Thoracic aorta (tissue), 2 donors: Measurements from ENCODE around the gene UNC13B. TPM values are rescaled to one million over a fixed set of nuclear protein-coding genes. Genes with fewer than 3 reads are reported as not detected.
A peak's percentile ranks its signal among the peaks of the same experiment; 100 is the strongest.

Source experiments
- ATAC-seq: fragments of 150-250 bp; one replicate; pipeline ENCODE4 v1.8.0; 2017; ENCODE audit warnings: low read depth; ENCODE audit not compliant: insufficient number of reproducible peaks, low FRiP score
- DNase-seq: peaks from one replicate; pipeline ENCODE4 v3.0.0-alpha.2; 2020; ENCODE audit warnings: low spot score
- H3K27ac ChIP-seq, 2 donors: fragments of 200-600 bp; sonication (generic); 1 replicate in 1 of 2; 2 replicates in 1 of 2; pipeline ENCODE4 v1.5.1; 2016; ENCODE audit warnings: mild to moderate bottlenecking in 2 of 2, moderate library complexity in 2 of 2
- H3K27me3 ChIP-seq: fragments of 200-600 bp; sonication (generic); replicated peaks from 2 replicates; pipeline ENCODE4 v1.6.0; 2016; ENCODE audit warnings: mild to moderate bottlenecking; ENCODE audit not compliant: insufficient read depth
- H3K36me3 ChIP-seq: fragments of 200-600 bp; sonication (generic); one replicate; pipeline ENCODE4 v1.5.1; 2016
- H3K4me1 ChIP-seq, 2 donors: fragments of 200-600 bp; sonication (generic); 1 replicate in 1 of 2; 2 replicates in 1 of 2; pipeline versions ENCODE4 v1.5.1 to v1.6.0; 2016; ENCODE audit warnings: low read depth in 2 of 2, mild to moderate bottlenecking in 1 of 2; ENCODE audit not compliant: control insufficient read depth in 1 of 2
- H3K4me3 ChIP-seq: fragments of 200-600 bp; sonication (generic); 2 replicates; pipeline ENCODE4 v1.5.1; 2016; ENCODE audit warnings: mild to moderate bottlenecking
- H3K9me3 ChIP-seq: fragments of 200-600 bp; sonication (generic); 2 replicates; pipeline ENCODE4 v1.5.1; 2016
- total RNA-seq, 2 donors: library from RNA; depleted of rRNA; stranded (reverse); fragments of >200 nt; gene quantifications; one replicate each; pipeline versions ENCODE4 v1.1.0 to v1.2.3, GENCODE V29; 2016
- TF ChIP-seq, protein P1 (sequence below): fragments of 200-600 bp; sonication (generic); IDR thresholded peaks from one replicate; pipeline ENCODE4 v1.5.1; 2019; ENCODE audit warnings: antibody characterized with exemption

UNC13B gene
- total RNA-seq, 2 donors from 2014 or later = 38.1 to 47.4 TPM

DNA sequence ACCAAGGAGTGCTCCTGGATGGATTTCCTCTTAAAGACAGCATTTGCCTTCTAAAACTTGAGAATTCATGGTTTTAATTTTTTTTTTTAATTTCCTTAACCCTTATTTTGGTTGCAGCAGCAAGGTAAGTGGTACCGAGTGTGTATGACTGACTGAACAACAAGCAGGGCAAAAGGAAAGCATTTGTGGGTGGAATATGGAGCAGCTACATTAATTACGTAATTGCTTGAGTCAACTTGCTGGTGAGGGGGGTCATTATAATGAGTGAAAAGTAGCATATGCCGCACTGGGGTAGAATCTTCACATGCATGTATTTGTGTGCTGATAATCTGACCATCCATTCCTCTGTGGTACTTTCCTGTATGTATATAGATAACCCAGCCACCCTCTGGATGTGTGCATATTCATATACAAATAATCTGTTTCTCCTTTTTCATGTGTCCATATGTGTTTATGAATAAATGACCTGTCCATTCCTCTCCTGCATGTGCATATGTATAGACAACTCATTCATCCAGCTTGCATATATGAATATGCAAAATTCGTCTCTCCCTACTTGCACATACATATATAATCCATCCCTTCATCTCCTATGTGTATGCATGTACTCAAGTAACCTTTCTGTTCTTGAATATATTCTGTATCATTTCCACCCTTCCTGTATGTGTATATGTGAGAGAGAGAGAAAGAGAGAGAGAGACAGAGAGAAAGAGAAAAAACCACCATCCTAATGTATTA lies 180.6 kb downstream of the UNC13B start:
- ATAC-seq (no peak), DNase-seq (no peak)
- Histone ChIP-seq H3K36me3 (no peaks in the 10 kb centered on the region), H3K27ac (peak overlapping the region; percentile 54 to 73), H3K4me1 (peaks cover 5 to 41% of the 10 kb centered on the region in 2 donors), H3K9me3 (no peaks in the 10 kb centered on the region), H3K27me3 (no peaks in the 10 kb centered on the region), H3K4me3 (peak overlapping the region; percentile 60)
- TF ChIP-seq, protein P1, sequence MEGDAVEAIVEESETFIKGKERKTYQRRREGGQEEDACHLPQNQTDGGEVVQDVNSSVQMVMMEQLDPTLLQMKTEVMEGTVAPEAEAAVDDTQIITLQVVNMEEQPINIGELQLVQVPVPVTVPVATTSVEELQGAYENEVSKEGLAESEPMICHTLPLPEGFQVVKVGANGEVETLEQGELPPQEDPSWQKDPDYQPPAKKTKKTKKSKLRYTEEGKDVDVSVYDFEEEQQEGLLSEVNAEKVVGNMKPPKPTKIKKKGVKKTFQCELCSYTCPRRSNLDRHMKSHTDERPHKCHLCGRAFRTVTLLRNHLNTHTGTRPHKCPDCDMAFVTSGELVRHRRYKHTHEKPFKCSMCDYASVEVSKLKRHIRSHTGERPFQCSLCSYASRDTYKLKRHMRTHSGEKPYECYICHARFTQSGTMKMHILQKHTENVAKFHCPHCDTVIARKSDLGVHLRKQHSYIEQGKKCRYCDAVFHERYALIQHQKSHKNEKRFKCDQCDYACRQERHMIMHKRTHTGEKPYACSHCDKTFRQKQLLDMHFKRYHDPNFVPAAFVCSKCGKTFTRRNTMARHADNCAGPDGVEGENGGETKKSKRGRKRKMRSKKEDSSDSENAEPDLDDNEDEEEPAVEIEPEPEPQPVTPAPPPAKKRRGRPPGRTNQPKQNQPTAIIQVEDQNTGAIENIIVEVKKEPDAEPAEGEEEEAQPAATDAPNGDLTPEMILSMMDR = no peak

DNA sequence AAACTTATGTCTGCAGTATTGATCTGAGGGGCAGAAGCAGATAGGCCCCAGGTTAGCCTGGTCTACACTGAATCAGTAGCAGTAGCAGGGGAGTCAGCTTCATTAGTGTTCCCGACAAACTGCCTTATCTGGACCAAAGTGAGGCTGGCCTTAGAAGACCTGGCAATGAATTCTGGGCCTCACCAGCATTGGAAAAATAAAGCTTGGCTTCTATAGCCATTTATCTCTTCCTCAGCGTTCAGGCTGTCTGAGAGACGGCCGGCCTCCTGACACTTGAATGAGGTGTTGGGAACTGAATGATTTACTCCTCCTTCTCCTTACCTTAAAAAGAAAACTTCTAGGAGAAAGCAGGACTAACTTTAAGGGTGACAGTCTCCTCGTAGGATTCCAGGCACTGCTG lies 186.3 kb downstream of the UNC13B start:
- H3K9me3 ChIP-seq = no peaks in the 10 kb centered on the region
- TF ChIP-seq, protein P1 = no peak
- H3K36me3 ChIP-seq = peaks cover 1% of the 10 kb centered on the region
- ATAC-seq (no peak), DNase-seq (no peak)
- no peak overlapping the region for H3K27ac ChIP-seq
- H3K27me3 ChIP-seq = no peaks in the 10 kb centered on the region
- no peak overlapping the region for H3K4me3 ChIP-seq
- H3K4me1 ChIP-seq = peaks cover 5 to 28% of the 10 kb centered on the region in 2 donors

DNA sequence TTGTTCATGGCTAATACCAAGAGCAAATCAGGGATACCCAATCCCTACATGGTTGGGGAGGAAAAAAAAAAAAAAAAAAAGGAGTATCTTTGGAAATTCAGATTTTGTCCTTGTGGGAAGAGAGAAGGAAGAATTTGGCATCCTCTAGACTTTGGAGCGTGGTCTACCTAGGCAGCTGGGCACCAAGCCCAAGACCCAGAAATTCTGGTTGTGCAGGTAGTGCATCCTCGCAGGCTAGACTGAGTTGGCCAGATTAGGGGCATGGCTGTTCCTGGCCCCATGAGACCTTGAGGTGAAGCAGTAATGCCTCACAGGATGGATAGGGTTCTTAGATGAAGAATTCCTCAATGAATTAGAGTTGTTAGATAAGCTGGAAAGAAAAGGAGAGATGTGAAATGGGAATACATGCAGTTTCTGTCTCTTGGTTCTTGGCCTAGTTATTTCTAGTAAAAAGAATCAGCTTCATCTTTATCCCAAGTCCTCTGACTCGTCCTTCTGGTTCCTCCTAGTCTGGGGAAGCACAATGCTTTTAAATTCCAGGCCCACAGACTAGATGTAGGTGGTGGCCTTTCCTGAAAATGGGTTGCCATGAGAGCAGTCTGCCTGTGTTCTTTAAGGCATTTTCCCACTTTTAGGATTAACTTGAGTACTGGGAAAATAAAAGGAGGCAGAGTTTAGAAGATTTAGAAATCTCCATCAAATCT lies 187.6 kb downstream of the UNC13B start:
- Histone ChIP-seq H3K27ac (no peak overlapping the region), H3K9me3 (no peaks in the 10 kb centered on the region), H3K4me1 (peaks cover 5 to 22% of the 10 kb centered on the region in 2 donors), H3K4me3 (no peak overlapping the region), H3K27me3 (no peaks in the 10 kb centered on the region), H3K36me3 (peaks cover 5% of the 10 kb centered on the region)
- ATAC-seq (no peak), DNase-seq (no peak)
- TF ChIP-seq, protein P1 = no peak

DNA sequence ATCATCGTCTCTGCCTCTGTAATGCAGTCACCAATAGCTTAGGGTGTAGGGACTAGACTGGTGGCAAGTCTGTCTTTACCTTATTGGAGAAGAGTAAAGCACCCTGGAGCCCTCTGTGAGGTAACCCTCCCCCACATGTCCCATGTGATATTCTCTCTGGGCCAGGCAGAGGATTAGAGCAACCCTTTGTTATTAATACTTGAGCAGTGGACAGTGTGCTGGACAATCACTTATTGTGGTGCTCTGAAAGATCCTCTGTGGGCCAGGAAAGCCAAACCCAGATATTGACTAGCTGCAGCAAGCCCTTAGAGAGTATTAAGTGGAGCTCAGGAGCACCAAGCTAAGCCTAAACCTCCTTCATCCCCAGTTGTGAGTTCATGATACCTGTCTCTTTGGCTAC lies 188.4 kb downstream of the UNC13B start:
- no peaks in the 10 kb centered on the region for H3K27me3 ChIP-seq
- TF ChIP-seq, protein P1 = no peak
- no peak overlapping the region for H3K4me3 ChIP-seq
- peaks cover 5 to 22% of the 10 kb centered on the region in 2 donors for H3K4me1 ChIP-seq
- H3K27ac ChIP-seq = peak overlapping the region; percentile 13 to 37
- ATAC-seq = no peak
- no peaks in the 10 kb centered on the region for H3K9me3 ChIP-seq
- no peak for DNase-seq
- peaks cover 5% of the 10 kb centered on the region for H3K36me3 ChIP-seq

DNA sequence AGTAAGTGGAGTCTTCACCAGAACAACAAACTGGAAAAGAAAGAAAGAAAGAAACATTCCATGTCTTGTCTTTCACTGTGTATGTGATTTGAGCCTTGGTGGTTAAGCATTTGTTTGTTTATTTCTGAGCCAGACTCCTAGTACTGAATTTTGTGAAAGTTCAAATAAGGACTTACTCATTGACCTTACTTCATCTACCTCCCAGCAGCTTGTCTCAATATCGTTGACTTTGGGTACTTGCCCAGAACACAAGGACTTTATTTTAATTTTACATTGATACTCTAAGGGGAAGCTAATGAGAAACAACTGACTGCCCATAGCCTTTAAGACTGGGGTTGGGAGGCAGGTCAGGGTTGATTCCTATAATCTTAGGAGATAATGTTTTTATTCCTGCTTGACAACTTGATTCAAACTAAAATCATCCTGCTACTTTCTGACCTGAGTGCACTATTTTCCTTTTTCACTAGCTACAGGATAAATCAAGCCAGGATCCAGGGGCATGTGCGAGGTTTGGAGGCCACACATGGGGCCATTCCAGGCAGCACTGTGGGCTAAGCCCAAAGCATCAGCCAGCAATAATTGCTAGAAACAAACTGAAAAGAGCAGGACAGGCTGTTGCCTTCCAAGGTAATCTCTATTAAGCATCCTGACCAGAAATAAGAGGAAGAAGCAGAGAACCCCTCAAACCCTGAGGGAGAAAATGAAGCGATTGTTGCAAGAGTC lies 189.2 kb downstream of the UNC13B start:
- Histone ChIP-seq H3K27me3 (no peaks in the 10 kb centered on the region), H3K4me1 (peaks cover 5 to 22% of the 10 kb centered on the region in 2 donors), H3K27ac (peak overlapping the region; percentile 34 to 37), H3K36me3 (peaks cover 5% of the 10 kb centered on the region), H3K9me3 (no peaks in the 10 kb centered on the region), H3K4me3 (no peak overlapping the region)
- ATAC-seq (peak; percentile 54), DNase-seq (no peak)
- TF ChIP-seq, protein P1 = no peak
